Measurements from ENCODE around the gene ACE2.

The ACE2 gene

DNA sequence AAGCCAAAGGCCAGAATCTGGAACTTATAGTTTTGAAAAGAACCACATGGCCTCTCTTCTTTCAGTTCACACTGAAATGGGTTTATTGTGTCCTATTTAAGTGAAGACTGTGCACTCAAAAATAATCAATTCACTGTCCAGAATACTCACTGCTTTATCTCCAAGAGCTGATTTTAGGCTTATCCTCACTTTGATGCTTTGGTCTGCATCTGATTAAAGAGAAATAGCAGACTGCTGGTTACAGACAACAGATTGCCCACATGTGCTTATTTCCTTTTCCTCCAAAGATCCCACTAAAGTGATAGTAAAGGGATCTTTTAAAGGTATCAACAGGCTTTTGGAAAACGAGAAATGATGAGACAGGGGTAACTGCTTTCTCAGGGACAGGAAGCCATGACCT is 30.6 kb downstream of the ACE2 start:
- no peak for DNase-seq

GRCh38 chrX:15567886-15568616 is 32.7 kb downstream of the ACE2 start:
- no peak for DNase-seq

GRCh38 chrX:15567267-15567666 is 33.5 kb downstream of the ACE2 start:
- no peak for DNase-seq

DNA sequence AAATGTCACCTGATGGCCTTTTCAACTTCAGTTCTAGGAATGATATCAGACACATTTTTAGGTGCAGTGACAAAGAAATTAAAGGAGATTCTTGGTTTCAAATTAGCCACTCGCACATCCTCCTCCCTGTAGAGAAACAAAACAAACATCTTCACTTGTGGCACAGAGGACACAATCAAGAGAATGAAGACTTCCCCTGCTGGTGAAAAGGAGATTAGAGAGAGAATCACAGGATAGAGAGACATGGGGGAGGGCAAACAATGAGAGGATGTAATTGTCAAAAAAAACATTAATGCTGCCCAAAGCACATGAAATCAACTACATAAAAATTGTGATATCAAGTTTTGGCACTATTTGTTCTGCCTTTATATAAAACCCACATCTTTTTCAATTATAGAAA is 34.5 kb downstream of the ACE2 start:
- DNase-seq, result no peak

DNA sequence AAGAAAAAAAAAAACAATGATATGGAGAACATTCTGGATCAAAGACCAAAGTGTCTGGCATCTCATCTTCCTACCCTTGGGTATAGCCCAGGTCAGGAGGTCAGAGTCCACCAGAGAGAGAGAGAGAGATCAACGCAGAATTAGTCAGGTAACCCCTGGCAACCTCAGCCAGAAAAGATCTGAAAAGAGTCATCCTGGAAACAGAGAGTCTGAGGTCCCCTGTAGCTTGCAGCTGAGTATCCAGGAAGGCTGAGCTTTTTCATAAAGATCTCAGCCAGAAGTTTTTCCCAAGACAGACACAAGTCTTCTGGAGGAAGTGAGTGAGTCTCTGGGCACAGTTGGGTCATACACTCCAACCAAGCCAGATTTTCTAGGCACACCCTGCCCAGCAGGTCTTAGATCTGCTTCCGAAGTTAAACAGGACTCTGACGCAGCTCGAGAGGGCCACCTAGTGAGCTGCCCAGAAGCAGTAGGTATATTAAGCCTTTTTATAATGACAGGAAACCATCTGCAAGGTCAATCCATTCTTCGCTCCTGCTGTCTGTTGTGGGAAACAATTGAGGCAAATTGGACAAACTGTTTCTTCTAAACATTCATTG is 35.7 kb downstream of the ACE2 start:
- peak; percentile 1 for DNase-seq

DNA sequence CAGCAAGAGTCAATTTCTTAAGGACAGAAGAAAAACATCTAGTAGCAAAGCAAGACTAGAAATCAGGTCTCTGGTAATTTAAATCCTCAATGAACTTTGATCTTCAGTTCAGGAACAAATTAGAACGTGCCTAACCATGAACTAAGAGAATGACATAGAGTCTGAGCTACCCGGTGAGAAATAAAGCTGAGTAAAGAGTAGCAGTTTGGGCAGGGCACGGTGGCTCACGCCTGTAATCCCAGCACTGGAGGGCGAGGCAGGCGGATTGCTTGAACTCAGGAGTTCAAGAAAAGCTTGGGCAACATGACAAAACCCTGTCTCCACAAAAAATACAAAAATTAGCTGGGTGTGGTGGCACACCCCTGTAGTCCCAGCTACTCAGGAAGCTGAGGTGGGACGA is 37.7 kb downstream of the ACE2 start:
- DNase-seq, result no peak

DNA sequence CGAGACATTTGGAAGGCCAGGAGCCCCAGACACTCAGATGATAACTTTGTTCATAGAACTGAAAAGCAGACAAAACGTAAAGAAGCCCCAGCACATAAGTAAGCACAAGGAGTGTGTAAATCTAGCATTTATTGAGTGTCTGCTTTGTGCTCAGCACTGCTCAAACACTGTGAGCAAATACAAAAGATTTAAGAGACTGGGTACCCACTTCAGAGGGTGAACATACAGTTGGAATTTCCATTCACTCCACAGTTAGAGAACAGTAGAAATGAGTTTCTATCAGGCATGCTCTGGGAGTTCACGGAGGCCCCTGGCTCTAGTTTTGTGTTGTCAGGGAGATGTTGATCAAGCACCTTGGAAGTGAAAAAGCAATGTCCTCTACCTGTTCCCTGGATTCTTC is 39.8 kb downstream of the ACE2 start:
- DNase-seq, result no peak

GRCh38 chrX:15559227-15559626 is 41.5 kb downstream of the ACE2 start:
- no peak for DNase-seq

GRCh38 chrX:15549189-15550012 is 51.4 kb downstream of the ACE2 start:
- no peak for DNase-seq

GRCh38 chrX:15547356-15547755 is 53.4 kb downstream of the ACE2 start:
- DNase-seq, result no peak

DNA sequence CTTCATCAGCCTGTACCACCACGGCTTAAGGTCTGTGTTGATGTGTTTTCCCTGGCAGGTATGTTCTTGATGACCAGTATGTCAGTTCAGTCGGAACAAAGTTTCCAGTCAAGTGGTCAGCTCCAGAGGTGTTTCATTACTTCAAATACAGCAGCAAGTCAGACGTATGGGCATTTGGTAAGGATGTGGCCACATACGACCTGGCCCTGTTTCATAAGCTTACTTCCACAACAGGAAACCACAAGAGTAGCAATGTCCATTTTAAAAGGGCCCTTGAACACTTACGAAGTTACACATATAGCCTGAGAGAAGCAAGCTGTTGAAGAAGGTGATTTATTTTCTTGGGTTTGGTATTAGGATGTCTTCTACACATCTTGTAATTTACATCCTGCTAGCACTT is 54.0 kb downstream of the ACE2 start:
- no peak for DNase-seq

DNA sequence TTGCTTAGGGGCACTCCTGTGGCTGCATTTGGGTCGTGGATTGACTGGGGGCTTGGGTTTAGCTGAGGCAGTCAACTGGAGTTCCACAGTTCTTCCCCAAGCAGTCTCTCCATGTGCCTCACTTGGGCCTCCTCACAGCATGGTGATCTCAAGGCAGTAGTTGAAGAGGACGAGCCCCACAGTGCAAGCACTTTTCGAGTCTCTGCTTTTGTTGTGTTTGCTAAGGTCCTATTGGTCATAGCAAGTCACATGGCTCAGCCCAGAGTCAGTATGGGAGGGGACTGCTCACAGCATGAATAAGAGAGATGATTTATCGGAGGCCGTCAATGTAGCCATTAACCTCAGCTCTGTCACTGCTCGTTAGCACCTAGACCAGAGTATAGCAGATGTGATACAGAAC is 70.4 kb downstream of the ACE2 start:
- DNase-seq, result no peak

DNA sequence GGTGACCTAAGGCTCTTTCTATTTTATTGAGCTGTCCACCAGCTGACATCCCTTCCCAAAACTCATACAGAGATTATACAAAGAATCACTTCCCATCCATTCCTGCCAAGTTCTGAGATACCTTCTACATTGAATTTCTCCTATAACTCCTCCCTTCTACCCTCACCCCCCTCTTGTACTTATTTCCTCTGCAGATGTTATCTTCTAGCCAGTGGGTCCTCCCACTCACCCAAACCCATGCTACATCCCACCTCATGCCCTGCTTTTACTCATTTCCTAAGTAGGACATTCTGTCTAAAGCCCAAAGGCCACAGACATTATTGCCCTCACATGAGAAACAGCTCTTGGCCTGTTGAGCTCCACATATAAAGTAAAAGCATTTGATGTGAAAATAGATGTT is 71.6 kb downstream of the ACE2 start:
- DNase-seq, result no peak

GRCh38 chrX:15525664-15526416 is 74.9 kb downstream of the ACE2 start:
- no peak for DNase-seq

DNA sequence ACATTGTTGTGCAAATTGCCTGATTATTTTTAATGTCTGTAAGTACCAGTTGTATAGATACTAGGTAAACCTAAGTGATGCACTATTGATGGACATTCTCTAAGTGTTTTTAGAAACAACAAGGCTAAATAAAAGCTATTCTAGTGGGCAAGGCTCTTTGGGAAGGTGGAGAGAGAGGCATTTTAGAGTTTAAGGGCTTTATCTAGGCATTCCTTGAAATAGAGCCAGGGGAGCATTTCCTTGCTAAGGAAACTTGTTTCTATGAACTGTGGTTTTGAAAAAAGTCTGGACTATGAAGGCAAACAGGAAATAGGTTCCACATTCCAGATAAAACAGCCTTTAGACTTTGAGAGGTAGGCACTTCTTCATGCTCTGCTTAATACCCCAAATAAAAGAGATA is 76.3 kb downstream of the ACE2 start:
- DNase-seq, result no peak

DNA sequence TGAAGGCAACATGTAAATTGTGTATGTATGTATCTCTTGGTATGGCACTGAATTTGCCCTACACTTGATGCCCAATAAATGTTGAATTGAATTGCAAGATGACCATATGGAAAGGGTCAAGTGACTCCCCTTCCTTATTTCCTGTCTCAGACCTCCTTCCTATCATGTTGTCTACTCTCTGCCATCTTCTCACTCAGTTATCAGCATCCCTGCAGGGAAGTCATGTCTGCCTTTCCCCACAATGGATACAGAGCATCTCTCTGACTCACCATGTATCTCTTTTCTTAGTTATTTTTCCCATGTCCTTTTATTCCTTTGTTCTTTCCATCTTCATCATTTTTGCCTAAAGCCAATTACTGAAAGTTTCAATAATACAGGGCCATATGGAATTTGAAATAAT is 77.7 kb downstream of the ACE2 start:
- DNase-seq, result no peak

GRCh38 chrX:15522464-15522863 is 78.3 kb downstream of the ACE2 start:
- DNase-seq, result no peak

DNA sequence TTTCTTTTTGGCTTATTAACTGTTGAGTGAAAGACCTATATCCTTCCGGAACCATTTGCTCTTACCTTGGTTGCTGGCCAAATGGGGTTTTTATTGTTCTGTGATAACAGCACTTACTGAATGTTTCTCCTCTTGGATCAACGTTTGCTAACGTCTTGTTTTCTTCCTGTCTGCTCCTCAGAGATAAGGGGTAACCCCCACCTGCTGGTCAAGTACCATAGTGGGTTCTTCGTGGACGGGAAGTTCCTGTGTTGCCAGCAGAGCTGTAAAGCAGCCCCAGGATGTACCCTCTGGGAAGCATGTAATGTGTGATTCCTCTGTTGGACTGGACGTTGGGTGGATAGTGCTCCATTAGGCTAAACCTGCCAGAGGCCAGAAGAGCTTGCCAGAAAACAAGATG is 84.8 kb downstream of the ACE2 start:
- DNase-seq, result no peak

GRCh38 chrX:15514279-15514678 is 86.5 kb downstream of the ACE2 start:
- DNase-seq, result no peak

DNA sequence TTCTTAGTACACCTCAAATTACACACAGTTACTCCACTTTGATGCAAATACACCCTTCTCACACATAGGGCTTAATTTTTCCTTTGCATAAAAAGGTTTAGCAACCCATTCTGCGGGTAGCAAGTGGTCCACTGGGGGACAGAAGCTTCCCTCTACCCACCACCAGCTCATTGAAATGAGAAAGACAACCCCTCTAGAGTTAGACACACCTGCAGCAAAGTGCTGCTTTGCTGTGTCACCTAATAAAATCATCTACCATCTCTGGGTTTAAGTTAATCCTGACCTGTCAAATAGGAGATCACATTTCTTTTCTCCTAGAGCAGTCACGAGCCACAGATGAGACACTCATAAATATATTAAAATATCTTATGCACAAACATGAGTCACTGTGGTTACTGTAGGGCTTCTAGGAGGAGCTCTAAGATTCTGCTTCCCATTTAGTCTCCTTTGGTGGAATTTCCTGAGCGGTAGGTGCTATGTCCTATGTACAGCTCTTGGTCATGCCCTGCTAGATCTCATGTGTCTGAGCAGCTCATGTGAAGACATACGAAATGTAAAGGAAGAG is 88.3 kb downstream of the ACE2 start:
- DNase-seq, result no peak

GRCh38 chrX:15511563-15511962 is 89.2 kb downstream of the ACE2 start:
- no peak for DNase-seq

All from CD4-positive, alpha-beta T cell treated with Interleukin-21 for 1 hour (primary cell).